Measurements from ENCODE around the gene EFCAB5. TPM values are rescaled to one million over a fixed set of nuclear protein-coding genes. Genes with fewer than 3 reads are reported as not detected.

EFCAB5 gene
- total RNA-seq, 1 donor from 2014 or later: 0.26 TPM

GRCh38 chr17:29982991-29983653 is 41.7 kb downstream of the EFCAB5 start:
- Mint-ChIP-seq H3K4me3 (ENCODE audit: unreplicated experiment) (no peak overlapping the region), H3K27ac (ENCODE audit: unreplicated experiment) (no peak overlapping the region), H3K9me3 (ENCODE audit: unreplicated experiment) (peaks cover 17% of the 10 kb centered on the region), H3K36me3 (ENCODE audit: low read depth, unreplicated experiment) (peaks cover 12% of the 10 kb centered on the region), H3K27me3 (ENCODE audit: unreplicated experiment) (peaks cover 1% of the 10 kb centered on the region), H3K4me1 (ENCODE audit: unreplicated experiment) (no peaks in the 10 kb centered on the region)
- DNase-seq (ENCODE audit: low spot score): no peak
- no peak for TF ChIP-seq CTCF (IDR thresholded peaks at IDR 0.05; ENCODE audit: unreplicated experiment)

DNA sequence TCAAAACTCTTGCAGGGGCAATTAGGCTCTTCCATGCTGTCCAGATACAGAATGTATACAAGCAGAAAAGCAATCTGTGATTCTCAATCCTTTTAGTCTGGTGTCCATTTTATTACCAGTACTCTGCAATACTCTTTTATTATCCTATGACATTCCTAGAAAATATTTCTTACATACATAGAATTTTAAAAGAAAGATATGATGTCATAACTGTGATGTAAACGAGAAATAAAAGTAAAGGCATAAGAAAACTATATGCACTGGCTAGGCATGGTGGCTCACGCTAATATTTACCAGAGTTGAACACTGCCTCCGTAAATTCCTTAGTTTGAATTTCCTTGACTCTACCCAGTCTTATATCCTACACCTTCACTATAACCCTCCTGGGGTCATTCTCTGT is 55.0 kb downstream of the EFCAB5 start:
- no peaks in the 10 kb centered on the region for H3K4me1 Mint-ChIP-seq (ENCODE audit: unreplicated experiment)
- H3K27ac Mint-ChIP-seq (ENCODE audit: unreplicated experiment): no peak overlapping the region
- H3K27me3 Mint-ChIP-seq (ENCODE audit: unreplicated experiment): no peaks in the 10 kb centered on the region

DNA sequence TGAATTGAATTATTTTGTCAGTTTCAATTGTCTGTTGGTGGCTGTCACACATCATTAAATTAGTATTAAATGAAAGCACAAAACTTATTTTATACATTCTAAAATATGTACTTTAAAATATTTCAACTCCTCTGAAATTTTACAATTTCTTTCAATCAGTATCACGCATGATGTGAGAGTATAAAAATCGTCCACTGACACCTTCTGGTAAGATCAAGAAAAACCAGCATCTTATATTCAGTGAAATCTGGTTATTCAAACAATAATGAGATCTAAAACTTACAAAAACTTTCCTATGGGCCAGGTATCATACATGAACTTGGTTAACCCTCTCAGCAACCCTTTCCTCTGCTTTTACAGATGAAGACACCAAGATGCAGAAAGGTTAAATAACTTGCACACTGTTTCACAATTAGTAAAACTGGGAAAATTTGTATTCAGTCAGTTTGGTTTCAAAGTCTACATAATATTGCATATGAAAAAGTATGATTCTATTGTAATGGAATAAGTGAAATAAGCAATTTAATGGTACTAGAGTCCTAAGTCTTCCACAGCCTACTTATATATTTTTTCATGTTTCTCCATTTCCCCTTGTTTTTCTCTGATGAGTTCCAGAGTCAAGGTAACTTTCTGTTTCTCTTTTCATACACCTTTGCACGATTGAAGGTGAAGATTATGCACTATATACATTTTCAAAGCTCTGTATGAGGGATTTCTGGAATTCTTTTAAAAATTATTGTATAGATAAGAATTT is 58.7 kb downstream of the EFCAB5 start:
- no peak overlapping the region for H3K27ac Mint-ChIP-seq (ENCODE audit: unreplicated experiment)
- no peak for DNase-seq (ENCODE audit: low spot score)
- H3K9me3 Mint-ChIP-seq (ENCODE audit: unreplicated experiment): no peaks in the 10 kb centered on the region
- no peaks in the 10 kb centered on the region for H3K27me3 Mint-ChIP-seq (ENCODE audit: unreplicated experiment)
- H3K4me1 Mint-ChIP-seq (ENCODE audit: unreplicated experiment): no peaks in the 10 kb centered on the region
- no peak for TF ChIP-seq CTCF (IDR thresholded peaks at IDR 0.05; ENCODE audit: unreplicated experiment)
- no peaks in the 10 kb centered on the region for H3K36me3 Mint-ChIP-seq (ENCODE audit: low read depth, unreplicated experiment)
- H3K4me3 Mint-ChIP-seq (ENCODE audit: unreplicated experiment): no peak overlapping the region

More for the DNA sequence above, 55.0 kb downstream of the EFCAB5 start:
- Mint-ChIP-seq H3K9me3 (ENCODE audit: unreplicated experiment) (no peaks in the 10 kb centered on the region), H3K36me3 (ENCODE audit: low read depth, unreplicated experiment) (peaks cover 3% of the 10 kb centered on the region), H3K4me3 (ENCODE audit: unreplicated experiment) (no peak overlapping the region)
- TF ChIP-seq CTCF (IDR thresholded peaks at IDR 0.05; ENCODE audit: unreplicated experiment): no peak
- no peak for DNase-seq (ENCODE audit: low spot score)

DNA sequence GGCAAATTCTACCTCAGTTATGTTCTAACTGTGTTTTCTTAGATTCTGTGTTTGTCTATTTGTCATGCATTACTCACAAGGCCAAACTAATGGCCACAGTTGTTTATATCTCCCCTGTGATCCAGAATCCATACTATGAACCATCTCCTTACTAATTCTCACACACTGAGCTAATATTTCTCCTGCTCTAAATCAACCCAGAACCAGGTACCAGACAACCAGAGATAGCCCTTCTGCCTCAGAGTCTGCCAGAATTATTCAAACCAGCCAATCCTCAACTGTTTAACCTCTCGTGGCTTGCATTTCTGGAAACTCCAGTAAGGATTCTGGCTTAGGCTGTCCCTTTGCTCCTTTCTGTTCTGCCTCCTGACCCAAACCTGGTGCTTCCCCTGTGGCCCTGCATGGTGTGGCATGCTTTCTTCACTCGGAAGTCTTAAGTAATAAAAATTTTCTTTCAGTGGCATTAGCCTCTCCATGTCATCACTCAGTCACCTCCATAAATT is 59.4 kb downstream of the EFCAB5 start:
- H3K4me1 Mint-ChIP-seq (ENCODE audit: unreplicated experiment): no peaks in the 10 kb centered on the region
- TF ChIP-seq CTCF (IDR thresholded peaks at IDR 0.05; ENCODE audit: unreplicated experiment): no peak
- H3K4me3 Mint-ChIP-seq (ENCODE audit: unreplicated experiment): no peak overlapping the region
- H3K27me3 Mint-ChIP-seq (ENCODE audit: unreplicated experiment): no peaks in the 10 kb centered on the region
- DNase-seq (ENCODE audit: low spot score): no peak
- no peaks in the 10 kb centered on the region for H3K9me3 Mint-ChIP-seq (ENCODE audit: unreplicated experiment)
- no peak overlapping the region for H3K27ac Mint-ChIP-seq (ENCODE audit: unreplicated experiment)
- H3K36me3 Mint-ChIP-seq (ENCODE audit: low read depth, unreplicated experiment): no peaks in the 10 kb centered on the region

- no peaks in the 10 kb centered on the region for H3K27me3 Mint-ChIP-seq (ENCODE audit: unreplicated experiment)
- TF ChIP-seq CTCF (IDR thresholded peaks at IDR 0.05; ENCODE audit: unreplicated experiment): no peak
- H3K36me3 Mint-ChIP-seq (ENCODE audit: low read depth, unreplicated experiment): no peaks in the 10 kb centered on the region
- no peaks in the 10 kb centered on the region for H3K4me1 Mint-ChIP-seq (ENCODE audit: unreplicated experiment)
- no peaks in the 10 kb centered on the region for H3K9me3 Mint-ChIP-seq (ENCODE audit: unreplicated experiment)
- no peak overlapping the region for H3K4me3 Mint-ChIP-seq (ENCODE audit: unreplicated experiment)
- no peak overlapping the region for H3K27ac Mint-ChIP-seq (ENCODE audit: unreplicated experiment)
- DNase-seq (ENCODE audit: low spot score): no peak
These were observed 60.7 kb downstream of the EFCAB5 start for GRCh38 chr17:30002088-30002487.
